ENCODE data around the gene PLAGL1.

The PLAGL1 gene

DNA sequence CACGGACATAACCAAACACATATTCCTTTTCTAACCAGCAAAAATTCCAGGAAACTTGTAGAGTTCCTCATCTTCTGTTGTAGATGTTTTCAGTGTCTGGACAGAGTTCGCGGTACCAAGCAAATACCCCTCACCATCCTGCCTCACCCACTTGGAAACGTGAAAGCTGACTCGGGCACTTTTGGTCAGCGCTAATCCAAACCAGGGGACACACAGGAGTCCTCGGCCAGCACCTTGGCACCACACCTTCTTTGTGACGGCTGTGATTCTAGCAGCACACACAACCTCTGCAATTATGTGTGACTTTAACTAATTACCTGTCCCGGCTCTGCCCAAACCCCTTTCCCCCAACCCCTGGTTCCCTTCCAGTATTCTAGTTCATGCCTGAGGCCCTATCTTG is 58.1 kb downstream of the PLAGL1 start:
- peaks cover 15% of the 10 kb centered on the region for H3K9me3 Mint-ChIP-seq
- no peak overlapping the region for H3K4me3 Mint-ChIP-seq
- no peaks in the 10 kb centered on the region for H3K4me1 Mint-ChIP-seq
- peaks cover 40% of the 10 kb centered on the region for H3K36me3 Mint-ChIP-seq (ENCODE audit: low read depth)
- H3K27ac Mint-ChIP-seq = no peak overlapping the region
- TF ChIP-seq, protein P1, sequence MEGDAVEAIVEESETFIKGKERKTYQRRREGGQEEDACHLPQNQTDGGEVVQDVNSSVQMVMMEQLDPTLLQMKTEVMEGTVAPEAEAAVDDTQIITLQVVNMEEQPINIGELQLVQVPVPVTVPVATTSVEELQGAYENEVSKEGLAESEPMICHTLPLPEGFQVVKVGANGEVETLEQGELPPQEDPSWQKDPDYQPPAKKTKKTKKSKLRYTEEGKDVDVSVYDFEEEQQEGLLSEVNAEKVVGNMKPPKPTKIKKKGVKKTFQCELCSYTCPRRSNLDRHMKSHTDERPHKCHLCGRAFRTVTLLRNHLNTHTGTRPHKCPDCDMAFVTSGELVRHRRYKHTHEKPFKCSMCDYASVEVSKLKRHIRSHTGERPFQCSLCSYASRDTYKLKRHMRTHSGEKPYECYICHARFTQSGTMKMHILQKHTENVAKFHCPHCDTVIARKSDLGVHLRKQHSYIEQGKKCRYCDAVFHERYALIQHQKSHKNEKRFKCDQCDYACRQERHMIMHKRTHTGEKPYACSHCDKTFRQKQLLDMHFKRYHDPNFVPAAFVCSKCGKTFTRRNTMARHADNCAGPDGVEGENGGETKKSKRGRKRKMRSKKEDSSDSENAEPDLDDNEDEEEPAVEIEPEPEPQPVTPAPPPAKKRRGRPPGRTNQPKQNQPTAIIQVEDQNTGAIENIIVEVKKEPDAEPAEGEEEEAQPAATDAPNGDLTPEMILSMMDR (IDR thresholded peaks at IDR 0.05) = no peak
- no peak for DNase-seq
- H3K27me3 Mint-ChIP-seq (ENCODE audit: low read depth, poor library complexity) = no peaks in the 10 kb centered on the region

DNA sequence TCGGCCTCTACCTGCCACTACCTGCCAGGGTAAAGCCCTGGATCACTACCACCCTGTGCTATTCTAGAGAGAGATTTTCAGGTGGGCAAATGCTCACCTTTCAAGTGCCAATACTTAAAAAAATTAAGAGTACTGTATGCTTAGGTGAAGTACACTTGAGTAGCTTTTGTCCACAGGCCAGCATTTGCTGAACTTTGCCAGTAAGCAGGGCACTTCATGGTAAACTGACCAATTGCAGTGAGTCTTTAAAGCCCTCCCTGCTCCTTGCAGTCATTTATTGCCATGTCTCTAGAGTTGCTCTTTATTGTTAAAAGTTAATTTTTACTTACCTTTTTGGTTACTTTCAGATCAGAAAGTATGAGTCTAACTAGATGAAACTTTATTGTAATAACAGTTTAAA is 58.5 kb downstream of the PLAGL1 start:
- Mint-ChIP-seq H3K27me3 (ENCODE audit: low read depth, poor library complexity) (no peaks in the 10 kb centered on the region), H3K4me1 (no peaks in the 10 kb centered on the region), H3K4me3 (no peak overlapping the region), H3K9me3 (peaks cover 15% of the 10 kb centered on the region), H3K36me3 (ENCODE audit: low read depth) (peaks cover 40% of the 10 kb centered on the region), H3K27ac (no peak overlapping the region)
- TF ChIP-seq, protein P1 (IDR thresholded peaks at IDR 0.05) = no peak
- DNase-seq = no peak

DNA sequence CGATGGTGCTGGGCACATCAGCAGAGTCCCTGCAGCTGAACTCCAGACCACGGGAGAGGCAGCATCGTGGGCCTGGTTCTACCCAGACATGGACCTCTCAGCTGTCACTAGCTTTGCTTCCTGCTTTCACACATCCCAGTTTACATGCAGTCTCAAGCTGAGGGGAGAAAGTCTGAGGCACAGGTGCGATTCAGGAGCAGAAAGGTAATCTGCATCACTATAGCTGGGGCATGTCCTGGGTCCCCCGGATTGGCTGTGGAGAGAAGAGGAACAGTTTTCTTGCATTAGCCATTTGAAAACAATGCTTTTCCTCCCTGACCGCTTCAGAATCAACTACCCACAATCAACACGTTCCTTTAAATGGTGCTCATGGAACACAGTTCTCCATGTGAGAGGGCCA is 59.9 kb downstream of the PLAGL1 start:
- Mint-ChIP-seq H3K27me3 (ENCODE audit: low read depth, poor library complexity) (no peaks in the 10 kb centered on the region), H3K9me3 (peaks cover 15% of the 10 kb centered on the region), H3K27ac (no peak overlapping the region), H3K4me3 (no peak overlapping the region), H3K4me1 (no peaks in the 10 kb centered on the region), H3K36me3 (ENCODE audit: low read depth) (peaks cover 40% of the 10 kb centered on the region)
- TF ChIP-seq, protein P1 (IDR thresholded peaks at IDR 0.05) = no peak
- no peak for DNase-seq

DNA sequence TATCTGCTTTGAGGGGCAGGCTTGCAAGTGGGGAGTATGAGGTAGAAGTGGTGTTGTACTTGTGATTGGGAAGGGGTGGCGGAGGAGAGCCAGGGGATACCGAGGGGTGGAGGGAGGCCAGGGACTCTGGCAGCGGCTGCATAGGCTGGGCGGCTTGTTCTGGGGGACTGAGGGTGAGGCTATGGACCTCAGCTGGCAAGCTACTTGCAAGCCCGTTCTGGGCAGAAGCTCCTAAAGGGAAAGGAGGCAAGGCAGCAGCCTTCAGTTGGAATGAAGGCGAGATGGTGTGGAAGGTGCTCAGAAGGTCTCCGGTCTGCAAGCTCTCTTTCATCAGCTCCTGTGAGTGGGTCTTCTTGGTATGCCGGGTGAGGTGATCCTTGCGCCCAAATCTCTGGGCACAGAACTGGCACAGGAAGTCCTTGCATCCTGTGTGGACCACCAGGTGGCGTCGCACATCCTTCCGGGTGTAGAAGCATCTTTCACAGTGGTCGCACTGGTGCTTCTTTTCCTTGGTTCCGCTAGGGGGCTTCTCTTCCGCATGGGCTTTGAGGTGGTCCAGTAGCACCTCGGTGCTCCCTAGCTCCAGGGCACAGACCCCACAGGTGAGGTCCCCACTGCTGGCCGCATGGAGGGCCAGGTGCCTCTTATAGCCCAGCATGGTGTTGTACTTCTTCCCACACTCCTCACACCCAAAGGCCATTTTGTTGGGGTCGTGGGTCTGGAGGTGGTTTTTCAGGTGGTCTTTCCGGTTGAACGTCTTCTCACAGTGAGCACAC is 66.0 kb downstream of the PLAGL1 start:
- Mint-ChIP-seq H3K27me3 (ENCODE audit: low read depth, poor library complexity) (no peaks in the 10 kb centered on the region), H3K27ac (no peak overlapping the region), H3K4me1 (peaks cover 10% of the 10 kb centered on the region), H3K36me3 (ENCODE audit: low read depth) (peaks cover 10% of the 10 kb centered on the region), H3K9me3 (peaks cover 6% of the 10 kb centered on the region), H3K4me3 (no peak overlapping the region)
- DNase-seq = peak; percentile 72
- TF ChIP-seq, protein P1 (IDR thresholded peaks at IDR 0.05) = peak; percentile 77

DNA sequence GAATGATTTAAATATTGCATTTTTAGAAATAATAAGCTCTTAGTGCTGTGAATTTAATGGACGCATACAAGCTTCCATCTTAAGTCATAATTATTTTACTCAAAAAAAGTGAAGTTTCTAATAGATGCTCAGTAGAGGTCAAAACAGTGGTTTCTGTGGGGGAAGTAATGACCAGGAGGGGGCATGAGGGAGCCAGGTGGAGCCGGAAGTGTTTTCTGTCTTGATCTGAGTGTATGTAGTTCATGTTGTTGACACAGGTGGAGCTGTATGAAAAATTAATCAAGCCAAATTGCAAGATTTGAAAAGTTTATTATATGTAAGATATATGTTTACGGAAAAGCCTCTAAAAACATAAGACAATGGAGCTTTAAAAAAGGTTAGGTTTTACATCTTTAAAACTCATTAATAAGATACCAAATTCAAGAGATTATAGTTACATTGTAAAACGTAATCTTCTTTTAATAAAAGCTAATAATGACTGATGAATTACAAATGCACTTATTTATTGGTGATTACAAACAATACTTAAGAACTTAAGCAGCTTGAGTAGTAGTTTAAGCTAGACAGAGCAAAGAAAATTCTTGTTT is 68.0 kb downstream of the PLAGL1 start:
- Mint-ChIP-seq H3K36me3 (ENCODE audit: low read depth) (no peaks in the 10 kb centered on the region), H3K27ac (no peak overlapping the region), H3K4me1 (peaks cover 10% of the 10 kb centered on the region), H3K27me3 (ENCODE audit: low read depth, poor library complexity) (no peaks in the 10 kb centered on the region), H3K4me3 (no peak overlapping the region), H3K9me3 (no peaks in the 10 kb centered on the region)
- peak; percentile 44 for DNase-seq
- TF ChIP-seq, protein P1 (IDR thresholded peaks at IDR 0.05) = peak; percentile 73

DNA sequence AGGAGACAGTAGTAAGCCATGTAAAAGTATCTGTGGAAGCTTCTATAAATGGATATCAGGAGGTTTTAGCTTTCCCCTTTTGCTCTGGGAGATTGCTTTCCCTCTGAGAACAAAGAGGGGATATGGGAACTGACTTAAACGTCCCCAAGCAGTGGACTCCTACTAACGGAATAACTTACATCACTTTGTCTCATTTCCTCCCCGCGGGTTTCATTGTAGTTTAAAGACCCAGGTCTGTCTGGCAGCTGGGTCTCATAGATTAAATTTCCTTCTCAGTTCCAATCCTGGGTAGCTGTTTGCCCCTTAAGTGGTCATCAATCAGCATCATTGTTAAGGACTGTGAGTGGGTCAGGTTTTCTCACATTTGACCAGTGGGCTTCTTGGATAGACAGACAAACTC is 68.7 kb downstream of the PLAGL1 start:
- Mint-ChIP-seq H3K27ac (peak overlapping the region; percentile 85), H3K4me1 (peaks cover 10% of the 10 kb centered on the region), H3K9me3 (no peaks in the 10 kb centered on the region), H3K27me3 (ENCODE audit: low read depth, poor library complexity) (no peaks in the 10 kb centered on the region), H3K4me3 (no peak overlapping the region), H3K36me3 (ENCODE audit: low read depth) (no peaks in the 10 kb centered on the region)
- DNase-seq = no peak
- TF ChIP-seq, protein P1 (IDR thresholded peaks at IDR 0.05) = no peak
